Activated CD8-positive, alpha-beta T cell treated with anti-CD3 and anti-CD28 coated beads for 36 hours (primary cell): ENCODE data around the gene APCDD1. TPM values are rescaled to one million over a fixed set of nuclear protein-coding genes. Genes with fewer than 3 reads are reported as not detected.

Experiments used
- ATAC-seq: fragments of 200-7000 bp; cut with Tn5 transposase; one replicate; pipeline ENCODE4 v1.10.0; 2021; ENCODE audit warnings: mild to moderate bottlenecking, moderate library complexity
- CTCF ChIA-PET: fragments of 350-600 bp; sonication (Branson Sonifier 250); formaldehyde crosslinking; loops from one replicate; lab custom pipeline; 2021; ENCODE audit warnings: antibody characterized with exemption; lab: Charles Lee
- POLR2A ChIA-PET: fragments of 350-600 bp; sonication (Branson Sonifier 250); formaldehyde crosslinking; loops from one replicate; lab custom pipeline; 2021; ENCODE audit warnings: antibody characterized with exemption; lab: Charles Lee
- DNase-seq: peaks from one replicate; pipeline ENCODE4 v3.0.0-alpha.2; 2020
- H3K27ac Mint-ChIP-seq: one replicate; pipeline ENCODE4 v1.8.0; 2021; ENCODE audit warnings: mild to moderate bottlenecking, mixed read lengths
- H3K27me3 Mint-ChIP-seq: one replicate; pipeline ENCODE4 v1.8.0; 2021; ENCODE audit warnings: mixed read lengths
- H3K36me3 Mint-ChIP-seq: one replicate; pipeline ENCODE4 v1.8.0; 2021; ENCODE audit warnings: low read depth, mixed read lengths
- H3K4me1 Mint-ChIP-seq: one replicate; pipeline ENCODE4 v1.8.0; 2021; ENCODE audit warnings: low read depth, mixed read lengths
- H3K4me3 Mint-ChIP-seq: one replicate; pipeline ENCODE4 v1.8.0; 2021; ENCODE audit warnings: mild to moderate bottlenecking, moderate library complexity, mixed read lengths
- H3K9me3 Mint-ChIP-seq: one replicate; pipeline ENCODE4 v1.8.0; 2021; ENCODE audit warnings: mixed read lengths
- intact Hi-C: fragments of 100-400 bp; cut with micrococcal nuclease; formaldehyde crosslinking; loops from one replicate; pipeline ENCODE4 v1.10.0; 2022
- total RNA-seq, 2 experiments: library from RNA; stranded (reverse); gene quantifications; one replicate each; pipeline ENCODE4 v1.2.3, GENCODE V29; 2021
- TF ChIP-seq, protein P1 (sequence below): fragments of 200-600 bp; IDR thresholded peaks from one replicate; pipeline ENCODE4 v1.8.0; 2022; ENCODE audit warnings: antibody characterized with exemption, mild to moderate bottlenecking

The APCDD1 gene
- total RNA-seq, 2 experiments from 2014 or later: not detected

DNA sequence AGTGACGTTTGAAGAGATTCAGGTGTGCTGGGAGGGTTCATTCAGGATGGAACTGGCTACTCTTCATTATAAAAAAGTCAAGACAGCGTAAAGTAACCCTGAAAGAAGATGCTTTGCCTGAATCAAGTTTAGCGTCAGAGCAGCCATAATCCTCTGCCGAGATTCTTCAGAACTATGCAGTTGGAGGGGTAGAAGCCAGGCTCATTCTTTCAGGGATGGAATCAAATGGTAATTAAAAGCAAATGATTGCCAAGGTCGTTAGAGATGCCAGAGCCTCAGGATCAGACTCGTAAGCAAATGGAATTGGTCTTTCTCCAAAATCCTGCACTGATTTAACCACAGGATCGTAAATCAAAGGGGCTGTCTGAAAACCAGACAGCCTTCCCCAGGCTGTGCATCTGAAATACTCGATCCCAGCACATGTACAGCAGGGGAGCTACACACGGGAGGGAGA lies 21.9 kb downstream of the APCDD1 start:
- ChIA-PET CTCF (interaction anchor here (1.0 to 1.1 kb wide), 2 partner anchors 15 to 27 kb away, joined by 3 read pairs; no protein-coding TSS in a partner anchor), POLR2A (no interaction called here)
- no peaks in the 10 kb centered on the region for H3K4me1 Mint-ChIP-seq
- TF ChIP-seq, protein P1, sequence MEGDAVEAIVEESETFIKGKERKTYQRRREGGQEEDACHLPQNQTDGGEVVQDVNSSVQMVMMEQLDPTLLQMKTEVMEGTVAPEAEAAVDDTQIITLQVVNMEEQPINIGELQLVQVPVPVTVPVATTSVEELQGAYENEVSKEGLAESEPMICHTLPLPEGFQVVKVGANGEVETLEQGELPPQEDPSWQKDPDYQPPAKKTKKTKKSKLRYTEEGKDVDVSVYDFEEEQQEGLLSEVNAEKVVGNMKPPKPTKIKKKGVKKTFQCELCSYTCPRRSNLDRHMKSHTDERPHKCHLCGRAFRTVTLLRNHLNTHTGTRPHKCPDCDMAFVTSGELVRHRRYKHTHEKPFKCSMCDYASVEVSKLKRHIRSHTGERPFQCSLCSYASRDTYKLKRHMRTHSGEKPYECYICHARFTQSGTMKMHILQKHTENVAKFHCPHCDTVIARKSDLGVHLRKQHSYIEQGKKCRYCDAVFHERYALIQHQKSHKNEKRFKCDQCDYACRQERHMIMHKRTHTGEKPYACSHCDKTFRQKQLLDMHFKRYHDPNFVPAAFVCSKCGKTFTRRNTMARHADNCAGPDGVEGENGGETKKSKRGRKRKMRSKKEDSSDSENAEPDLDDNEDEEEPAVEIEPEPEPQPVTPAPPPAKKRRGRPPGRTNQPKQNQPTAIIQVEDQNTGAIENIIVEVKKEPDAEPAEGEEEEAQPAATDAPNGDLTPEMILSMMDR: no peak
- no peaks in the 10 kb centered on the region for H3K9me3 Mint-ChIP-seq
- intact Hi-C loops: no loop called here
- no peak for ATAC-seq
- no peak overlapping the region for H3K27ac Mint-ChIP-seq
- no peak overlapping the region for H3K4me3 Mint-ChIP-seq
- no peak for DNase-seq
- peaks cover 3% of the 10 kb centered on the region for H3K27me3 Mint-ChIP-seq
- no peaks in the 10 kb centered on the region for H3K36me3 Mint-ChIP-seq

DNA sequence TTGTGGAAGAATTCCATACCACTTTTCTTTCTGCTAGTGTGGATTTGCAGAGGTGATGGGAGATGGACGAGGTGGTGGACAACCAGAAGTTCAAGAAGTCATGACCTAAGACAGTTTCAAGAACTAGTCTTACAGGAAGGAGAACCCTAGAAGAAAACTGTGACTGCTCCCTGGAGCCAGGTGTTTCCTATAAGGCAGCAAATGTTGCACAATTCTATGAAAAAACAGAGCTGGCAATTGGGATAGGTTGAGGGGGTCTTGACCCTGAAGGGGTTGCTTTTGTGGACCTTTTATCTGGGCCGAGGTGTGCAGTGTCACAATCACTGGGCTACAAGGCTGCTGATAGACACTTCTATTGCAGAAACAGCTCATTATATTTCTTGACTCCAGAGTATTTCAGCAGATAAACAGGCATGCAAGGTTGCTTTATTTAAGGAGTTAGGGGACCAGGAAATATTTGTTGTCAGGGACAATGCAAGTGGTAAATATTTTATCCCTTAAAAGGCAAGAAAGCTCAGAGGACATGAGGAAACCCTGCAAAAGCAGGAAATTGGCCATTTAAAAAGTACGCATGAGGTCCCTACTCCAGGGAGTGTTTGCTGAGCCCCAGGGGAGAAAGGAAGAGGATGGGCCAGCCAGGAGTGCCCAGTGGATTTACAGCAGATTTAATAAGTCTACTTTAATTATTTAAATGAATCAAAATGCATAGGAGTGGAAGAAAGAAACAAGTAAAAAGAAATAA lies 22.9 kb downstream of the APCDD1 start:
- ChIA-PET CTCF (interaction anchor here (1.1 kb wide), 1 partner anchor 14 kb away, joined by 3 read pairs; no protein-coding TSS in a partner anchor), POLR2A (no interaction called here)
- no peaks in the 10 kb centered on the region for H3K36me3 Mint-ChIP-seq
- H3K9me3 Mint-ChIP-seq: no peaks in the 10 kb centered on the region
- H3K27ac Mint-ChIP-seq: no peak overlapping the region
- DNase-seq: no peak
- H3K4me1 Mint-ChIP-seq: no peaks in the 10 kb centered on the region
- ATAC-seq: no peak
- H3K27me3 Mint-ChIP-seq: peaks cover 3% of the 10 kb centered on the region
- no peak overlapping the region for H3K4me3 Mint-ChIP-seq
- intact Hi-C loops: no loop called here
- TF ChIP-seq, protein P1: no peak

DNA sequence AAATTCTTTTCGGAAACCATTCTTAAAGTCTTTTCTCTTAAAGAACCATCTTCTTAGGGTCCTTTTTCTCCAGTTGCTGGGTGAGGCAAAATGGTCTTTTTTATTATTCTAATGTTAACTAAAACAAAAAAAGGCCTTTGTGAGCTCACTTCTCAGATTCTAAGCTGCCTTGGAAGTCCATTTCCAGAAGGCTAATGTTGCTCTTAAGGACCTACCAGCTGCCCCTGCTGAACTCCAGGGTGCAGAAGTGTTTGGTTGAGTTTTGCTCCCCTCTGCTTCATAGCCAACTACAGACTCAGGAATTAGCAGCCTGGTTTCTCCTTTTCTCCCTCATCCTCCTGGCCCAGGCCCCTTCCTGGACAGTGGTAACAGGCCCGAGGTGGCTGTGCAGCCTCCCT lies 23.4 kb downstream of the APCDD1 start:
- Mint-ChIP-seq H3K27ac (no peak overlapping the region), H3K27me3 (peaks cover 3% of the 10 kb centered on the region), H3K36me3 (no peaks in the 10 kb centered on the region), H3K9me3 (no peaks in the 10 kb centered on the region), H3K4me1 (peaks cover 3% of the 10 kb centered on the region), H3K4me3 (no peak overlapping the region)
- TF ChIP-seq, protein P1: no peak
- intact Hi-C loops: no loop called here
- CTCF ChIA-PET: no interaction called here
- ATAC-seq (no peak), DNase-seq (no peak)
- POLR2A ChIA-PET: no interaction called here

DNA sequence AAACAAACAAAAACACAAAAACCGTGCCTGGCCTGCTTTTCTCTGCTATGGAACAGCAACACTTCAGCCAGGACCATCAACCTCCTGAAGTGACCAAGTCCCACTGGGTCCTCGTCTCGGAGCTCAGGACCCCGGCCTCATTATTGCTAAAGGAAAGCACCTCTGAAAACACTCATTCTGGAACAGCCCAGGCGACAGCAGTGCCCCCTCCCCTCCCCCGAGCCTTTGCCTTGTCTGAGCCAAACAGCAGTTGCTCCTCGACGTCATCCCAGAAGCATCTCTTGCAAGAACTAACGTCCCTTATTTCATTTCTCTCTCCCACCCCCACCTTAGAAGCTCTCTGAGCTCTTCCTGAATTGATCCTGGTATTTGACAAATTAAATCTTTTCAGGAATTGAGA lies 27.4 kb downstream of the APCDD1 start:
- intact Hi-C loops: no loop called here
- H3K27me3 Mint-ChIP-seq: no peaks in the 10 kb centered on the region
- ATAC-seq (no peak), DNase-seq (no peak)
- TF ChIP-seq, protein P1: no peak
- no peak overlapping the region for H3K4me3 Mint-ChIP-seq
- no peaks in the 10 kb centered on the region for H3K36me3 Mint-ChIP-seq
- POLR2A ChIA-PET: interaction anchor here (0.8 kb wide), 1 partner anchor 9 kb away, joined by 3 read pairs; no protein-coding TSS in a partner anchor
- no peak overlapping the region for H3K27ac Mint-ChIP-seq
- peaks cover 12% of the 10 kb centered on the region for H3K4me1 Mint-ChIP-seq
- no peaks in the 10 kb centered on the region for H3K9me3 Mint-ChIP-seq
- CTCF ChIA-PET: interaction anchor here (3.7 kb wide), 1 partner anchor 10 kb away, joined by 15 read pairs; no protein-coding TSS in a partner anchor

DNA sequence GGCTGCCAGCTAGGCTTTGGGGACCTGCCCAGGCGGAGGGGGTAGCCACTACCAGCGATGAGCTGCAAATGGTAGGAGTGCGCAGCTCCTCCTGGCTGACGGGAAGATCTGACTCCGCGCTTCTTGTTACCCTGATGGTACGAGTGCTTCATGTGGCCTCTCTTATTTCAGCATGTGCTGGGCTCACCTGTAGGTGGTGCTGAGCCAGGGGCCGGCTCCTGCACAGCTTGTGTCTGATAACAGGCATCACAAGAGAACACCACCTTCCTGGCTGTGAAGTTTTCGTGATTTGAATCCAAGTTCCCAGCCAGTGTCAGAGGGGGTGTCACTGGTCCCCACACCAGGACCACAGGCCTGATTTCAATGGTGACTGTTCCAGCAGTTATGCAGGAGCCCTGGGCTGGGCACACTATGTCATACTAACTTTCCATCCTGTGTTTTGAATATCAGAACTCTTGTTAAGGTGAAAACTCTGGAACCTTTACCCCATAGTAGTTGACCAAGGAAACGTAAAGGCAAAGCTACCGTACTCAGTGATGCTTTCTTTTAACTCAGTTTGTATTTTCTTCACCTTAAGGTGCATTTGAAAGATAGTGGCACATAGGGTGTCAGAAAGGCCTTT lies 28.0 kb downstream of the APCDD1 start:
- CTCF ChIA-PET: interaction anchor here (3.7 kb wide), 1 partner anchor 9 kb away, joined by 15 read pairs; no protein-coding TSS in a partner anchor
- H3K36me3 Mint-ChIP-seq: no peaks in the 10 kb centered on the region

More for the DNA sequence above, 28.0 kb downstream of the APCDD1 start:
- TF ChIP-seq, protein P1: no peak
- no peaks in the 10 kb centered on the region for H3K9me3 Mint-ChIP-seq
- no peak overlapping the region for H3K4me3 Mint-ChIP-seq
- intact Hi-C loops: no loop called here
- H3K27ac Mint-ChIP-seq: no peak overlapping the region
- H3K27me3 Mint-ChIP-seq: no peaks in the 10 kb centered on the region
- no peak for DNase-seq
- POLR2A ChIA-PET: interaction anchor here (0.8 to 0.9 kb wide), 2 partner anchors 8 to 16 kb away, joined by 3 read pairs; no protein-coding TSS in a partner anchor
- H3K4me1 Mint-ChIP-seq: peaks cover 12% of the 10 kb centered on the region
- ATAC-seq: no peak
